IPS-20b (cell line): ENCODE results near the gene KATNBL1.
A peak's percentile ranks its signal among the peaks of the same experiment; 100 is the strongest.

Source experiments
- H3K27ac ChIP-seq: one replicate; pipeline ENCODE4 v1.5.1; 2013; ENCODE audit warnings: low read length
- H3K27me3 ChIP-seq: 2 replicates; pipeline ENCODE4 v1.6.1; 2013; ENCODE audit warnings: mild to moderate bottlenecking, low read length, inconsistent platforms; ENCODE audit not compliant: insufficient read depth
- H3K36me3 ChIP-seq: 2 replicates; pipeline ENCODE4 v1.6.1; 2013; ENCODE audit warnings: low read depth, mild to moderate bottlenecking, inconsistent platforms, low read length, moderate library complexity; ENCODE audit not compliant: insufficient read depth
- H3K4me1 ChIP-seq: 2 replicates; pipeline ENCODE4 v1.6.1; 2013; ENCODE audit warnings: mild to moderate bottlenecking, control low read depth, inconsistent platforms, low read length, moderate library complexity; ENCODE audit not compliant: insufficient read depth
- H3K4me3 ChIP-seq: 2 replicates; pipeline ENCODE4 v1.5.1; 2013; ENCODE audit warnings: mild to moderate bottlenecking, low read length, inconsistent platforms
- H3K9ac ChIP-seq: 2 replicates; pipeline ENCODE4 v1.6.1; 2013; ENCODE audit warnings: low read depth, mild to moderate bottlenecking, inconsistent platforms, low read length, moderate library complexity
- H3K9me3 ChIP-seq: 2 replicates; pipeline ENCODE4 v1.6.1; 2013; ENCODE audit warnings: mild to moderate bottlenecking, low read depth, low read length, inconsistent platforms; ENCODE audit not compliant: insufficient read depth

KATNBL1 gene

GRCh38 chr15:34209421-34210282, at the start of gene KATNBL1:
TSS of gene KATNBL1 (minus strand) at chr15:34210096. CDS start at chr15:34163676, 46,420 bp downstream.
- Histone ChIP-seq H3K27ac (peak within 1 kb of the TSS; percentile 67), H3K9me3 (no peaks in the 10 kb centered on the region), H3K4me3 (peak within 1 kb of the TSS; percentile 97), H3K36me3 (peaks cover 15% of the 10 kb centered on the region; the same call in 1 of the 2 replicates), H3K4me1 (peaks cover 25% of the 10 kb centered on the region), H3K9ac (peak within 1 kb of the TSS; percentile 95), H3K27me3 (peaks cover 4% of the 10 kb centered on the region; the same call in 1 of the 2 replicates)

GRCh38 chr15:34259566-34259965, 49.7 kb upstream of the KATNBL1 start:
- no peaks in the 10 kb centered on the region for H3K36me3 ChIP-seq
- no peak overlapping the region for H3K27ac ChIP-seq
- H3K27me3 ChIP-seq, result no peaks in the 10 kb centered on the region
- no peaks in the 10 kb centered on the region for H3K9me3 ChIP-seq
- no peak overlapping the region for H3K9ac ChIP-seq
- no peaks in the 10 kb centered on the region for H3K4me1 ChIP-seq
- H3K4me3 ChIP-seq, result no peak overlapping the region

GRCh38 chr15:34258151-34258550, 48.3 kb upstream of the KATNBL1 start:
- no peaks in the 10 kb centered on the region for H3K9me3 ChIP-seq
- no peaks in the 10 kb centered on the region for H3K27me3 ChIP-seq
- H3K4me1 ChIP-seq, result no peaks in the 10 kb centered on the region
- H3K9ac ChIP-seq, result no peak overlapping the region
- H3K27ac ChIP-seq, result no peak overlapping the region
- no peaks in the 10 kb centered on the region for H3K36me3 ChIP-seq
- no peak overlapping the region for H3K4me3 ChIP-seq

GRCh38 chr15:34252545-34252944, 42.6 kb upstream of the KATNBL1 start:
- Histone ChIP-seq H3K27me3 (no peaks in the 10 kb centered on the region), H3K4me3 (no peak overlapping the region), H3K27ac (no peak overlapping the region), H3K9ac (no peak overlapping the region), H3K4me1 (no peaks in the 10 kb centered on the region), H3K36me3 (peaks cover 20% of the 10 kb centered on the region), H3K9me3 (no peaks in the 10 kb centered on the region)

GRCh38 chr15:34248190-34248589, 38.3 kb upstream of the KATNBL1 start:
- no peaks in the 10 kb centered on the region for H3K4me1 ChIP-seq
- H3K9me3 ChIP-seq, result no peaks in the 10 kb centered on the region
- no peak overlapping the region for H3K27ac ChIP-seq
- H3K36me3 ChIP-seq, result peaks cover 20% of the 10 kb centered on the region
- no peaks in the 10 kb centered on the region for H3K27me3 ChIP-seq
- H3K9ac ChIP-seq, result no peak overlapping the region
- H3K4me3 ChIP-seq, result no peak overlapping the region

- Histone ChIP-seq H3K4me1 (no peaks in the 10 kb centered on the region), H3K27me3 (no peaks in the 10 kb centered on the region), H3K27ac (no peak overlapping the region), H3K9me3 (no peaks in the 10 kb centered on the region), H3K36me3 (peaks cover 15% of the 10 kb centered on the region), H3K9ac (no peak overlapping the region), H3K4me3 (no peak overlapping the region)
Measured at GRCh38 chr15:34246276-34246976, 36.5 kb upstream of the KATNBL1 start.

- no peak overlapping the region for H3K27ac ChIP-seq
- H3K36me3 ChIP-seq, result no peaks in the 10 kb centered on the region
- no peaks in the 10 kb centered on the region for H3K9me3 ChIP-seq
- no peak overlapping the region for H3K9ac ChIP-seq
- no peaks in the 10 kb centered on the region for H3K27me3 ChIP-seq
- no peak overlapping the region for H3K4me3 ChIP-seq
- peaks cover 4% of the 10 kb centered on the region; the same call in 1 of the 2 replicates for H3K4me1 ChIP-seq
Measured at GRCh38 chr15:34243226-34243625, 33.3 kb upstream of the KATNBL1 start.

GRCh38 chr15:34242331-34242710, 32.4 kb upstream of the KATNBL1 start:
- H3K27me3 ChIP-seq, result no peaks in the 10 kb centered on the region

GRCh38 chr15:34241376-34242330, 31.8 kb upstream of the KATNBL1 start:
- Histone ChIP-seq H3K27ac (no peak overlapping the region), H3K9me3 (no peaks in the 10 kb centered on the region), H3K27me3 (no peaks in the 10 kb centered on the region), H3K4me3 (no peak overlapping the region), H3K36me3 (peaks cover 12% of the 10 kb centered on the region), H3K4me1 (peaks cover 4% of the 10 kb centered on the region; the same call in 1 of the 2 replicates), H3K9ac (no peak overlapping the region)

More at GRCh38 chr15:34242331-34242710, 32.4 kb upstream of the KATNBL1 start:
- Histone ChIP-seq H3K36me3 (peaks cover 5% of the 10 kb centered on the region; the same call in 1 of the 2 replicates), H3K9ac (no peak overlapping the region), H3K4me1 (peaks cover 4% of the 10 kb centered on the region; the same call in 1 of the 2 replicates), H3K4me3 (no peak overlapping the region), H3K9me3 (no peaks in the 10 kb centered on the region), H3K27ac (no peak overlapping the region)

- Histone ChIP-seq H3K4me3 (no peak overlapping the region), H3K4me1 (peaks cover 4% of the 10 kb centered on the region; the same call in 1 of the 2 replicates), H3K27me3 (no peaks in the 10 kb centered on the region), H3K27ac (no peak overlapping the region), H3K9me3 (no peaks in the 10 kb centered on the region), H3K36me3 (peaks cover 22% of the 10 kb centered on the region), H3K9ac (no peak overlapping the region)
Measured at GRCh38 chr15:34240537-34240936, 30.6 kb upstream of the KATNBL1 start.
